Mucosa of rectum (tissue), 2 donors: Measurements from ENCODE around the gene NBR1.
A peak's percentile ranks its signal among the peaks of the same experiment; 100 is the strongest.

Source experiments
- H3K27ac ChIP-seq, 2 donors: one replicate each; pipeline ENCODE4 v1.7.0; 2013; ENCODE audit warnings: inconsistent platforms in 2 of 2, low read depth in 2 of 2, low read length in 2 of 2
- H3K27me3 ChIP-seq, 2 donors: one replicate each; pipeline ENCODE4 v1.7.0; 2013; ENCODE audit warnings: low read length in 2 of 2; ENCODE audit not compliant: control insufficient read depth in 2 of 2, insufficient read depth in 2 of 2
- H3K36me3 ChIP-seq, 2 donors: one replicate each; pipeline ENCODE4 v1.7.0; 2013; ENCODE audit warnings: low read length in 2 of 2; ENCODE audit not compliant: control insufficient read depth in 2 of 2, insufficient read depth in 2 of 2
- H3K4me1 ChIP-seq, 2 donors: one replicate each; pipeline ENCODE4 v1.7.0; 2013; ENCODE audit warnings: low read length in 2 of 2, mild to moderate bottlenecking in 1 of 2; ENCODE audit not compliant: control insufficient read depth in 2 of 2, insufficient read depth in 2 of 2
- H3K4me3 ChIP-seq, 2 donors: one replicate each; pipeline ENCODE4 v1.7.0; 2013; ENCODE audit warnings: low read length in 2 of 2
- H3K9ac ChIP-seq, 2 donors: one replicate each; pipeline ENCODE4 v1.7.0; 2013; ENCODE audit warnings: low read length in 2 of 2, low read depth in 1 of 2, mild to moderate bottlenecking in 1 of 2
- H3K9me3 ChIP-seq, 2 donors: one replicate each; pipeline ENCODE4 v1.7.0; 2013; ENCODE audit warnings: low read length in 2 of 2; ENCODE audit not compliant: control insufficient read depth in 2 of 2
- donor health status: healthy.
- donor health status: Normal muscosa, but diverticular disease.

NBR1 gene

DNA sequence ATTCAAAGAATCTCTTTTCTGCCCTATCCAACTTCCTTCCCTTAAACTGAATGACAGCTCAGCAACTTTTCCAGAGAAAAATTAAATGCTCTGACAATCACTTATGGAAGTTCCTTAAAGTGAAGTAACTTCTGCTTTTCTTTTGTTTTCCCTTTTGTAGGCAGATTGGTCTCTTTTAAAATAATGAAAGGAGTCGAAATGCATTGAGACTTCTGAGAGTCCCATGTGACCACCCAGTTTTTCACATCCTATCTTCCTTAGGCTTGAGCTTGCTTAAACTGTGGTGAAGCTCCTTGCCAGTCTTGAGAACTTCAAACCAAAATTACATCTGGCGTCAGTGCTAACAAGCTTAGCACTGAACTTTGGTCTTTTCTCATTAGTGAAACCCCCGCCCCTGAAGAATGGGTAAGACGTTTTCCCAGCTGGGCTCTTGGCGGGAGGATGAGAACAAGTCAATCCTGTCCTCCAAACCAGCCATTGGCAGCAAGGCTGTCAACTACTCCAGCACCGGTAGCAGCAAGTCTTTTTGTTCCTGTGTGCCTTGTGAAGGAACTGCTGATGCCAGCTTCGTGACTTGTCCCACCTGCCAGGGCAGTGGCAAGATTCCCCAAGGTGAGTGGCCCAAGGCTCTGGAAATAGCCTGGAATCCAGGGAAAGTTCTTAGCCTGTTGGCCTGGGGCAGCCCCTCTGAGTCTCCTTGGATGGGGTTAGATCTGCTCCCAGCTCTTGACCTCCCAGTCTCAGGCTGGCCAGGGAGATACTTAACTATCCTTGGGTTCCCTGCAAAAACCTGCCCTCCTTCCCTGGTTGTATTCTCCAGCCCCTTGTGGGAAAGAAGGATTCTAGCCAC is 41.9 kb downstream of the NBR1 start:
- peak overlapping the region; percentile 82 to 86 for H3K27ac ChIP-seq

DNA sequence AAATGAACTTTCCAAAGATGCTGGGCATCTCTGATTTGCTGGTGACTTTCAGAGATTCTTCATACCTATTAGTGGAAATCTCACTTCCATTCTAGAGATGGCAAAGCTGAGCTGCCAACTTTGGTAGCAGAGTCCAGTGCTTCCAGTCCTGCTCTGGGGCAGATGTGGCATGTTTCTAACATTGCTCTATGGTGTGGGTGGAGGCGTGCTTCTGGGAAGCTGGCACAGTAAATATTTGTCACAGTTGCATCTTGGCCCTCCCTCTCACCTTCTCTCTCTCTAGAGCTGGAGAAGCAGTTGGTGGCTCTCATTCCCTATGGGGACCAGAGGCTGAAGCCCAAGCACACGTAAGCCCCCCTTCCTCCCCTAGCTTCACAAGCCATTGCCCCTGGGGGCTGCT is 42.5 kb downstream of the NBR1 start:
- Histone ChIP-seq H3K9ac (peak overlapping the region in 1 of 2 donors; percentile 17), H3K27ac (no peak overlapping the region), H3K27me3 (no peaks in the 10 kb centered on the region), H3K36me3 (peaks cover 13 to 35% of the 10 kb centered on the region in 2 donors), H3K4me3 (no peak overlapping the region), H3K4me1 (peaks cover 13 to 21% of the 10 kb centered on the region in 2 donors), H3K9me3 (no peaks in the 10 kb centered on the region)

More for the DNA sequence above, 41.9 kb downstream of the NBR1 start:
- H3K4me3 ChIP-seq, result peak overlapping the region; percentile 78 to 86
- H3K27me3 ChIP-seq, result no peaks in the 10 kb centered on the region
- peaks cover 19 to 42% of the 10 kb centered on the region in 2 donors for H3K36me3 ChIP-seq
- H3K9ac ChIP-seq, result peak overlapping the region; percentile 17 to 83
- no peaks in the 10 kb centered on the region for H3K9me3 ChIP-seq
- H3K4me1 ChIP-seq, result peaks cover 13 to 21% of the 10 kb centered on the region in 2 donors

DNA sequence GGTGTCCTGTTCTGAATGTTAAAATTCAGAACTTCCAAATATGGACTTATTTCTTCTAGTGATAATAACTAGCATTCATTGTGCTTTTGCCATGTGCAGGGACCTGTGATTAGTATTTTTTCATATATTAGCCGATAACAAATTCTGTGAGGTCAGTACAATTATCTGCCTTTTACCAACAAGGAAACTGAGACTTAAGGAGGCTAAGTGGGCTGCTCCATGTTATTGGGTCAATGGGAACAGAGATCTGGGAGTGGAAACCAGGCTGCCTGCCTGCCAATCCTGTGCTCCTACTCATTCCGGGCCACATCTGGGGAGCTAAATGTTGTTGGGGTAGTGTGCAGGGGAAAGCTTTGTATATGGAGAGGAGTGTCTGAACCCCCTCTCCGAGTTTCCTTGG is 44.3 kb downstream of the NBR1 start:
- Histone ChIP-seq H3K27me3 (no peaks in the 10 kb centered on the region), H3K4me3 (no peak overlapping the region), H3K36me3 (peaks cover 6 to 32% of the 10 kb centered on the region in 2 donors), H3K27ac (no peak overlapping the region), H3K9ac (no peak overlapping the region), H3K9me3 (no peaks in the 10 kb centered on the region), H3K4me1 (peaks cover 13 to 21% of the 10 kb centered on the region in 2 donors)

DNA sequence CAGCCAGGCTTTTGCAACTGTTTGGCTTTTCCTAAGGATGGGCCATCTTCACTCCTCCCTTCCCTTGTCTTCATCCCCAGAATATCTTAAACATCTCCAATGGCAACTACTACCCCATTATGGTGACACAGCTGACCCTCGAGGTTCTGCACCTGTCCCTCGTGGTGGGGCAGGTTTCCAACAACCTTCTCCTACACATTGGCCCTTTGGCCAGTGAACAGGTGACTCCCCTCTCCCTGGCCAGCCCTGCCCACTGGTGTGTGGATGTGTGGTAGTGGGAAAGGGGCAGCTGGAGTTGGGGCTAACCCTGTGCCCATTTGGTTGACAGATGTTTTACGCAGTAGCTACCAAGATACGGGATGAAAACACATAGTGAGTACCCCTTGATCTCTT is 45.4 kb downstream of the NBR1 start:
- peaks cover 7 to 16% of the 10 kb centered on the region in 2 donors for H3K4me1 ChIP-seq
- no peak overlapping the region for H3K9ac ChIP-seq
- peaks cover 6 to 32% of the 10 kb centered on the region in 2 donors for H3K36me3 ChIP-seq

DNA sequence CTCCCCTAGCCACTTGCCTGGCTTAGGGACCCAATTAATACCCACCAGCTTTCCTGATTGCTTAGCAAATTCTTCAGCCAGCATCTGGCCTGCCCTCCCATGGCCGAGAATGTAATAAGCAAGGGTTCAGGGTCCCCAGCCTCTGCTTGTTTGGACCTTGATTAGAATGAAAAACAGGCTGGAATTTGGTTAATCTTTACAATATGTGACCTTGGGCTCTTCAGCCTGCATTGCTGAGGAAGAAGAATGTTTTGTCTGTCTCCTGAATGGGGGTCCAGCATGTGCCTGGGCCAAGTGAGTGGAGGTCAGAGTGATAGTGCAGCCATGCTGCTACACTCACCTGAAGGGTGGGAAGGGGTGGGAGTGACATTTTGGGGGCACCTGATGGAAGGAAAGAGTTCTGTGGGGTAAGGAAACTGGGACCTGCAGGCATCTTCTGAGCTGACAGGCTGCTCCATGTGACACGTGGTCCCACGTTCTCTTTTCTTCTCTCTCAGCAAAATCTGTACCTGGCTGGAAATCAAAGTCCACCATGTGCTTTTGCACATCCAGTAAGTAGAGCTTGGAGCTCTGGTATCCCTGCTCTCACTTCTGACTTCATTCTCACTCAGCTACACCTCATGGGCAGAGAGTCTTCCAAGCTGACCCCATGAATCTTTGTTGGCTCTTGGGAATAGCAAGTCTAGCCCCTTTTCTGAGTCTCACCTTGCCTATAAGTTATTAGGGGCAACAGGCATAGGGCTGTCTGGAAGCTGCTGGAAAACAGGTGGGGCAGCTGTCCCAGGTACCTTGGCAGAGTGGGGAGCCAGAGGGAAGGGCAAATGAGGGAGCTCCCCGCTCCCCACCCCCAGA is 46.0 kb downstream of the NBR1 start:
- peaks cover 7 to 13% of the 10 kb centered on the region in 2 donors for H3K4me1 ChIP-seq

More for the DNA sequence above, 45.4 kb downstream of the NBR1 start:
- no peaks in the 10 kb centered on the region for H3K9me3 ChIP-seq
- H3K4me3 ChIP-seq, result no peak overlapping the region
- H3K27ac ChIP-seq, result no peak overlapping the region
- H3K27me3 ChIP-seq, result no peaks in the 10 kb centered on the region

DNA sequence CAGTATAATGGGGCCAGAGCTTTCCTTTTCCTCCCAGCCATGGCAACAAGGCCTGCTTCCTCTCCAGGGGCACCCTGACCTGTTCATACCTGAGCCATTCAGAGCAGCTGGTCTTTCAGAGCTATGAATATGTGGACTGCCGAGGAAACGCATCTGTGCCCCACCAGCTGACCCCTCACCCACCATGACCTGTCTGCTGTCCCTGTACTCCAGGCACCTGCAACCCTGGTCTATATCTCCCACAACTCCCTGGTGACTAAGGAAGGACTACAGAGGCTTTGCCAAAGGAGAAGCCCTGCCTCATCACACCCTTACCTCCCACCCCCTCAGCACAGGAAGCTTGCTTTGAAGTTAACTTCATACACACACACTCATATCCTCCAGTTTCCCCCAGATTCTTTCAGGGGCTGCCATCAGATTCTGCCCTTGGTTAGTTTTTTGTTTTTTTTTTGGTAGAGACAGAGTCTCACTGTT is 46.6 kb downstream of the NBR1 start:
- Histone ChIP-seq H3K27me3 (no peaks in the 10 kb centered on the region), H3K9ac (no peak overlapping the region), H3K9me3 (no peaks in the 10 kb centered on the region), H3K27ac (no peak overlapping the region), H3K36me3 (peaks cover 6 to 34% of the 10 kb centered on the region in 2 donors), H3K4me1 (peaks cover 6% of the 10 kb centered on the region in 2 donors), H3K4me3 (no peak overlapping the region)

More for the DNA sequence above, 46.0 kb downstream of the NBR1 start:
- Histone ChIP-seq H3K36me3 (peaks cover 6 to 32% of the 10 kb centered on the region in 2 donors), H3K27me3 (no peaks in the 10 kb centered on the region), H3K9ac (no peak overlapping the region), H3K9me3 (no peaks in the 10 kb centered on the region), H3K27ac (no peak overlapping the region), H3K4me3 (no peak overlapping the region)

DNA sequence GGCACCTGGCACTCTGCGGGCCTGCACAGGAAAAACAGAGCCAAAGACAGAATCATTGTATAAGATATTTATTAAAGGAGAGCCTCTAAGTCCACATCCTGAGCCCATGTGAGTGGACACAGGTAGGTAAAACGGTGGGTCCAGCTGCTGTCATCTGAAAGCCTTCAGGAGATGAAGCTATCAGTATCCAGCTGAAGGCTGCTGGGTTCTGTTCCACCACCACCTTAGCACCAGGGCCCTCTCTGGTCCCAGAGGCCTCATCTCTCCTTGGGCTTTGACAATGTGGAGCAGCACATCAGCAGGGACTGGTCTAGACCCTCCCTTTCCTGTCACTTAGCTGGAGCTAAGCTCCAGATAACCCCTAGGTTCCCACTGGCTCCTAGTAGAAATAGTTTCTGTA is 48.0 kb downstream of the NBR1 start:
- H3K9ac ChIP-seq, result no peak overlapping the region
- no peak overlapping the region for H3K4me3 ChIP-seq
- H3K27me3 ChIP-seq, result no peaks in the 10 kb centered on the region
- H3K27ac ChIP-seq, result no peak overlapping the region
- no peaks in the 10 kb centered on the region for H3K9me3 ChIP-seq
- peaks cover 6 to 31% of the 10 kb centered on the region in 2 donors for H3K36me3 ChIP-seq
- no peaks in the 10 kb centered on the region for H3K4me1 ChIP-seq

DNA sequence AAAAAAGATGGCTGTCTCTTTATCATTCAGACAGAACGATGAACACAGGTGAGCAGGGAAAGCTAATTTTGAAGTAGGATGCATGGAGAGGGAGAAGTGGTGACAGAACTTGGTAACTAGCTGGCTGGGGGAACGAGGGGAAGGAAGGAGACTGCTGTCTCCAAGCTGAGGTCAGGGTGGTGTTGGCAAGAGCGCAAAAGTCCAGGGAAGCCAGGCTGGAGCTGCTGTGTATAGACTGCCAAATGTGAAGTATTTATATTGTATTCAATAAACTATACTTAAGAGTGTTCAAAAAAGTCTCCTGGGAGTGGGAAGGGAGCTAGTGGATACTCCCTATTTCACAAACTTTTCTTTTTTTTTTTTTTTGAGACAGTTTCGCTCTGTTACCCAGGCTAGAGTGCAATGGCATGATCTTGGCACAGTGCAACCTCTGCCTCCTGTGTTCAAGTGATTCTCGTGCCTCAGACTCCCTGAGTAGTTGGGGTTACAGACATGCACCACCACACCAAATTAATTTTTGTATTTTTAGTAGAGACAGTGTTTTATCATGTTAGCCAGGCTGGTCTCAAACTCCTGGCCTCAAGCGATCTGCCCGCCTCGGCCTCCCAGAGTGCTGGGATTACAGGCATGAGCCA is 48.8 kb downstream of the NBR1 start:
- H3K27ac ChIP-seq, result no peak overlapping the region
- H3K4me1 ChIP-seq, result no peaks in the 10 kb centered on the region
- no peak overlapping the region for H3K9ac ChIP-seq
- no peaks in the 10 kb centered on the region for H3K27me3 ChIP-seq
- peaks cover 6 to 27% of the 10 kb centered on the region in 2 donors for H3K36me3 ChIP-seq
- no peak overlapping the region for H3K4me3 ChIP-seq
- no peaks in the 10 kb centered on the region for H3K9me3 ChIP-seq

DNA sequence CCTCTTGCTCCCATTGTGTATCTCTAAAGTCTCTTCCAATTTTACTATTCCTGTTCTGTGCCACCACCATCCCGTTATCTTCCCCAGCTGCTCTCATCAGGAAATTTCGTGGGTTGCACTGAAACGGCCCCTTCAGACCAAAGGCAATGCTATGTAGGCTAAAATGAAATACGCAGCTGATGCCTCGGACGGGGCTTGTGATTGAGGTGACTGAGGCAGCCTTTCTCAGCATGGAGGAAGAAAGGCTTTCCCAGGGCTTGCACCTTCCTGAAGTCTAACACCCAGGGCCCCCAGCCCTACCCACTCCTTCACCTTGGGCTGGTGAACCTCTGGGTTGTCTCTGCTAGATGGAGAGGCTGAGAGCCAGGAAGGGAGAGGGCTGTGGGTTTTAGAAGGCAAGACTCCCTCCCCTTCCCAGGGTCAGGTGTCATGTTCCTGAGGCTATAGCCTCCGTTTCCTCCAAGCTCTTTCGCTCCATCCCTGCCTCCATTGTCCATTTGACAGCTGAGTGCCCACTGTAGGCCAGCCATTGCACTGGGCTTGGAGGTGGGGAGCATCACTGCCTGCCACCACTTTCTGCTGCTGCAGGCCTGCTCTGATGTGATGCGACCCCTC is 49.6 kb downstream of the NBR1 start:
- H3K9ac ChIP-seq, result no peak overlapping the region
- H3K36me3 ChIP-seq, result peaks cover 6 to 22% of the 10 kb centered on the region in 2 donors
- no peak overlapping the region for H3K4me3 ChIP-seq
- no peaks in the 10 kb centered on the region for H3K4me1 ChIP-seq
- no peaks in the 10 kb centered on the region for H3K27me3 ChIP-seq
- H3K9me3 ChIP-seq, result no peaks in the 10 kb centered on the region
- H3K27ac ChIP-seq, result no peak overlapping the region
